HFF-Myc (cell line): ENCODE results near the gene LRRC42.
A peak's percentile ranks its signal among the peaks of the same experiment; 100 is the strongest.

ENCODE experiments used
- DNase-seq: peaks from one replicate; pipeline ENCODE4 v3.0.0-alpha.2; 2011; ENCODE audit warnings: low read depth; ENCODE audit errors: extremely low read depth
- H3K4me3 ChIP-seq: replicated peaks from 2 replicates; pipeline ENCODE4 v1.5.1; 2011; ENCODE audit warnings: low read depth, mild to moderate bottlenecking, control low read depth, low read length
- TF ChIP-seq, protein P1 (sequence below): IDR thresholded peaks from 2 replicates; pipeline ENCODE4 v1.5.1; 2012; ENCODE audit warnings: mild to moderate bottlenecking, low read depth, low read length, control low read depth; ENCODE audit errors: missing control alignments

LRRC42 gene

GRCh38 chr1:53947172-53947907 is 1.2 kb downstream of the LRRC42 start:
- TF ChIP-seq, protein P1, sequence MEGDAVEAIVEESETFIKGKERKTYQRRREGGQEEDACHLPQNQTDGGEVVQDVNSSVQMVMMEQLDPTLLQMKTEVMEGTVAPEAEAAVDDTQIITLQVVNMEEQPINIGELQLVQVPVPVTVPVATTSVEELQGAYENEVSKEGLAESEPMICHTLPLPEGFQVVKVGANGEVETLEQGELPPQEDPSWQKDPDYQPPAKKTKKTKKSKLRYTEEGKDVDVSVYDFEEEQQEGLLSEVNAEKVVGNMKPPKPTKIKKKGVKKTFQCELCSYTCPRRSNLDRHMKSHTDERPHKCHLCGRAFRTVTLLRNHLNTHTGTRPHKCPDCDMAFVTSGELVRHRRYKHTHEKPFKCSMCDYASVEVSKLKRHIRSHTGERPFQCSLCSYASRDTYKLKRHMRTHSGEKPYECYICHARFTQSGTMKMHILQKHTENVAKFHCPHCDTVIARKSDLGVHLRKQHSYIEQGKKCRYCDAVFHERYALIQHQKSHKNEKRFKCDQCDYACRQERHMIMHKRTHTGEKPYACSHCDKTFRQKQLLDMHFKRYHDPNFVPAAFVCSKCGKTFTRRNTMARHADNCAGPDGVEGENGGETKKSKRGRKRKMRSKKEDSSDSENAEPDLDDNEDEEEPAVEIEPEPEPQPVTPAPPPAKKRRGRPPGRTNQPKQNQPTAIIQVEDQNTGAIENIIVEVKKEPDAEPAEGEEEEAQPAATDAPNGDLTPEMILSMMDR = no peak
- DNase-seq = no peak

GRCh38 chr1:53948291-53948690 is 2.1 kb downstream of the LRRC42 start:
- TF ChIP-seq, protein P1 = no peak
- DNase-seq = no peak
- H3K4me3 ChIP-seq = no peak overlapping the region

More at GRCh38 chr1:53947172-53947907, 1.2 kb downstream of the LRRC42 start:
- H3K4me3 ChIP-seq = peak overlapping the region; percentile 54

DNA sequence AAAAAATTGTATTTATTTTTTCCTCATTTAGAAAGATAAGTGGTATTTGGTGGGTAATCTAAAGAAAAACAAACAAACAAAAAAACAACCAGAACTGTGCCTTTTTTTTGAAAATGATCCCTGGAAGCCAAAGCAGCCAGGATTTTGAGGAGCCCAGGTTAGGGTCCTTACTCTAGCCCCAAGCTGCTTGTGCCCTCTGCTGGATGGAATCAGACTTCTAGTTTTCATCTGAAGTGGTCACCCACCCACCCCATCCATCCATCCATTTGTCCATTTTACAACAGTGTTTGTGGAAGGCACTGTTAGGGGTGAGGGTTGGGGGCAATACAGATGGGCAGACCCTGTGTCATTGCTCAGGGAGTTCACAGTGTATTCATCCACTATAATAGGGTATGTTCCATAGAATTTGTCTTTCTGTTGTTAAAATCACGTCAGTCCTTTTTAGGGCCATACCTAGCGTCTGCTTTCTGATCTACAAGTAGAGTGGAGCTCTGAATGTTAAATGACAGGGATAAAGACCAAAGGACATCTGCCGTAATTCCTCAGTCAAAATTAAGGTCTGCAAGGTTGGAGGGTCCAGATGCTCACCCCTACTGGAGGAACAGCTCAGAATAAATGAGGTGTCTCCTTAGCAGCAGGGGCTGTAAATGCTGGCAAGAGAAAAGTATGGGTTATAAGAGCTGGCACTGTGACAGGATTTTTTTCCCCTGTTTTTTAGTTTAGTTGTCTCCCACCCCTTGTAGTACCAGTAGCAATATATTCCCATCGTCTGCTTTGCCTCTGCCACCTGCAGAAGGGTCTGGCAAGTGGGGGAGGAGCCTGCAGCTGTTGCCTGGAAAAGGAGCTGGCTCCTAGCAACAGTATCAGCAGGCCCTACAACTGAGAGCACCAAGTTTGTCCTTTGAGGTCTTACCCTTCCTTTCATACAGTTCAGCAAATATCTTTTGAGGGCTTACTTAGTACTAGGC is 3.2 kb downstream of the LRRC42 start:
- DNase-seq = no peak
- TF ChIP-seq, protein P1 = peak; percentile 73
- no peak overlapping the region for H3K4me3 ChIP-seq

DNA sequence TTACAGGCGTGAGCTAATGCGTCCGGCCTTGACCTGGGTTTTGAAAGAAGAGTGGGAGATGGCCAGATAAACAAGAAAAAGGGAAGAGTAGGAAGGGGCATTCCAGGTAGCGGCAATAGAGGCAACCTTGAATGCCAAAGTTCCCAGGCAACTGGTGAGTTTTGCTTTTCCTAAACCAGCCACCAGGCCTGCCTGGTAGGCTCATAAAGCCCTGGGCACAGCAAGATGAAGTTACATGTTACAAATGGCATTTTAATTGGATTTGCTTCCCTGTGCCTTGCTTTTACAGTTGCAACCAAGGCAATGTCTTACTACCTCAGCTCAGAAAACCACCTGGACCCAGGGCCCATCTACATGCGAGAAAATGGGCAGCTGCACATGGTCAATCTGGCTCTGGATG is 5.5 kb downstream of the LRRC42 start:
- TF ChIP-seq, protein P1 = no peak
- H3K4me3 ChIP-seq = no peak overlapping the region
- DNase-seq = no peak

DNA sequence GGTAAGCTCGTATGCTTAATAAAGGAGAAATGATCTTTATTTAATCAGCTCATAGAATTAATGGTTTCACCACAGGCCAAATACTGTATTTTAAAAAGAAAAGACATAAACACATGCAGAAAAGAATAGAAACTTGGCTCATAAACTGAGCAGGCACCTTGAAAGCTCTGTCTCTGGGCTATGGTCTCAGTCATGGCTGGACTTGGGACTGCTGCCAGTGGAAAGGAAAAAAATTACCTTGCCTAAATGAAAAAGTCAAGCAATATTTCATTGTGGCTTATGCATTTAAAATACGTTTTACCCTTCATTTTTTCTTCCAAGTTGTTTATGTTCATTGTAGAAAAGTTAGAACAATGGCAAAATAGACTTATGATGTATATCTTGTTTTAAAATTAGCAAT is 8.0 kb downstream of the LRRC42 start:
- no peak overlapping the region for H3K4me3 ChIP-seq
- TF ChIP-seq, protein P1 = no peak
- no peak for DNase-seq

- H3K4me3 ChIP-seq = no peak overlapping the region
- no peak for DNase-seq
- TF ChIP-seq, protein P1 = no peak
Measured at GRCh38 chr1:53956308-53957168, 10.4 kb downstream of the LRRC42 start.
